Spleen (tissue), 11 donors: ENCODE measurements around the gene CCDC17. TPM values are rescaled to one million over a fixed set of nuclear protein-coding genes. Genes with fewer than 3 reads are reported as not detected.

Experiments
- DNase-seq: peaks from one replicate; pipeline ENCODE4 v3.0.0-alpha.2; 2020
- H3K27ac ChIP-seq, 8 donors: fragments of 200-600 bp; sonication (generic) in 7 of 8; 1 replicate in 4 of 8; 2 replicates in 4 of 8; pipeline versions ENCODE4 v1.5.0 to v1.8.0; 2016 to 2021; ENCODE audit warnings: inconsistent platforms in 4 of 8, mild to moderate bottlenecking in 4 of 8, moderate library complexity in 1 of 8
- H3K27me3 ChIP-seq, 7 donors: fragments of 200-600 bp; sonication (generic) in 6 of 7; replicated peaks in 1 of 7; 1 replicate in 4 of 7; 2 replicates in 3 of 7; pipeline versions ENCODE4 v1.5.0 to v1.8.0; 2016 to 2021; ENCODE audit warnings: inconsistent platforms in 3 of 7, mild to moderate bottlenecking in 1 of 7
- H3K36me3 ChIP-seq, 6 donors: fragments of 200-600 bp; sonication (generic) in 5 of 6; 1 replicate in 4 of 6; 2 replicates in 2 of 6; pipeline versions ENCODE4 v1.5.0 to v1.8.0; 2016 to 2021; ENCODE audit warnings: inconsistent platforms in 2 of 6
- H3K4me1 ChIP-seq, 6 donors: fragments of 200-600 bp; sonication (generic) in 5 of 6; 1 replicate in 3 of 6; 2 replicates in 3 of 6; pipeline versions ENCODE4 v1.5.0 to v1.8.0; 2016 to 2021; ENCODE audit warnings: inconsistent platforms in 3 of 6
- H3K4me3 ChIP-seq, 8 donors: fragments of 200-600 bp; sonication (generic) in 7 of 8; 1 replicate in 4 of 8; 2 replicates in 4 of 8; pipeline versions ENCODE4 v1.5.0 to v1.8.0; 2016 to 2021; ENCODE audit warnings: inconsistent platforms in 4 of 8, mild to moderate bottlenecking in 4 of 8, moderate library complexity in 2 of 8
- H3K9me3 ChIP-seq, 8 donors: fragments of 200-600 bp; sonication (generic) in 7 of 8; 1 replicate in 4 of 8; 2 replicates in 4 of 8; pipeline versions ENCODE4 v1.5.0 to v1.8.0; 2016 to 2021; ENCODE audit warnings: inconsistent platforms in 4 of 8
- CTCF ChIP-seq, 11 experiments: fragments of 200-600 bp in 7 of 11; fragments of 450-650 bp in 4 of 11; sonication (generic) in 4 of 11; IDR thresholded peaks in 8 of 11; conservative IDR thresholded peaks in 3 of 11; 1 replicate in 7 of 11; 2 replicates in 4 of 11; pipeline versions ENCODE4 v1.4.0 to v1.8.0; 2016 to 2021; ENCODE audit warnings: antibody characterized with exemption in 11 of 11, inconsistent platforms in 4 of 11, mild to moderate bottlenecking in 1 of 11
- POLR2A ChIP-seq, 3 donors: fragments of 450-650 bp; IDR thresholded peaks; one replicate each; pipeline ENCODE4 v1.5.1; 2017; ENCODE audit warnings: antibody characterized with exemption in 3 of 3, mild to moderate bottlenecking in 1 of 3
- POLR2AphosphoS5 ChIP-seq, 3 donors: sonication (generic); formaldehyde crosslinking; IDR thresholded peaks; one replicate each; pipeline ENCODE4 v1.5.1; 2017; ENCODE audit warnings: antibody characterized with exemption in 3 of 3
- WGBS, 5 donors: extraction: QIAGEN DNeasy Blood & Tissue Kit in 3 of 5; methylation state at CpG; one replicate each; pipeline versions ENCODE4 v1.1.5 to v1.1.7; 2013 to 2018; 5-methylcytosine and 5-hydroxymethylcytosine counted together
- intact Hi-C: fragments of 100-400 bp; cut with DNase I; formaldehyde crosslinking; loops from one replicate; pipeline ENCODE4 v1.15.0; 2023; ENCODE audit warnings: low total_unique reads
- polyA plus RNA-seq, 3 donors: library from polyadenylated mRNA; stranded (reverse); fragments of 200-250 nt; gene quantifications; one replicate each; pipeline ENCODE4 v1.2.1, GENCODE V29; 2013
- total RNA-seq, 7 donors: library from RNA; depleted of rRNA in 3 of 7; stranded (reverse); fragments of >200 nt in 3 of 7; fragmentation: NEBNext Ultra II Directional in 4 of 7; extraction: Animal tissue kit (Norgen Biotek cat#: 25700) in 4 of 7; gene quantifications; one replicate each; pipeline versions ENCODE4 v1.1.0 to v1.2.1, GENCODE V29; 2016 to 2021
- donor health status: healthy with polysubstance abuse.
- donor health status: DM: no; HTN: no; CAD: no; lungs with moderate emphysema.
- donor health status: DM: no; HTN: no; CAD: no.
- donor health status: Bipolar disorder and iron deficiency.
- donor health status: healthy.
- donor health status: DM: no; HTN: no; CAD: no.
- donor health status: DM: yes; HTN: yes; CAD: no.

The CCDC17 gene
- total and polyA plus RNA-seq, 10 donors, result 0.55 to 7.6 (median 5.0) TPM

- H3K27me3 ChIP-seq, result no peaks in the 10 kb centered on the region
- WGBS, 5 donors, result 81 to 89% (median 86%) methylated on average over 9 of the region's 9 CpGs
- no peaks in the 10 kb centered on the region for H3K9me3 ChIP-seq
- H3K4me3 ChIP-seq, result no peak overlapping the region
- H3K27ac ChIP-seq, result peak overlapping the region in 6 of 8 donors; percentile 10 to 71 (median 36)
- peaks cover 0 to 94% (median 42%) of the 10 kb centered on the region in 6 donors for H3K36me3 ChIP-seq
- H3K4me1 ChIP-seq, result peaks cover 0 to 42% (median 24%) of the 10 kb centered on the region in 6 donors
- no peak for TF ChIP-seq POLR2A (IDR thresholded peaks at IDR 0.05)
- TF ChIP-seq POLR2AphosphoS5 (IDR thresholded peaks at IDR 0.05), result peak in 1 of 3 donors; percentile 13
- no peak for DNase-seq
- intact Hi-C loops, result no loop called here
Measured at GRCh38 chr1:45647248-45648021, 23.6 kb upstream of the CCDC17 start.

GRCh38 chr1:45644661-45645060, 20.8 kb upstream of the CCDC17 start:
- H3K9me3 ChIP-seq, result no peaks in the 10 kb centered on the region
- TF ChIP-seq POLR2AphosphoS5 (IDR thresholded peaks at IDR 0.05) (no peak), CTCF (IDR thresholded peaks at IDR 0.05 in 8 of 11, conservative IDR thresholded peaks at IDR 0.05 in 3 of 11) (no peak), POLR2A (IDR thresholded peaks at IDR 0.05) (no peak)
- 88 to 97% (median 89%) methylated on average over 2 of the region's 2 CpGs for whole genome bisulfite sequencing, 5 donors
- intact Hi-C loops, result no loop called here
- H3K36me3 ChIP-seq, result peaks cover 0 to 94% (median 48%) of the 10 kb centered on the region in 6 donors
- no peaks in the 10 kb centered on the region for H3K27me3 ChIP-seq
- no peak overlapping the region for H3K4me3 ChIP-seq
- peaks cover 0 to 42% (median 24%) of the 10 kb centered on the region in 6 donors for H3K4me1 ChIP-seq
- DNase-seq, result no peak
- H3K27ac ChIP-seq, result no peak overlapping the region

- H3K4me1 ChIP-seq, result peaks cover 0 to 41% (median 24%) of the 10 kb centered on the region in 6 donors
- H3K36me3 ChIP-seq, result peaks cover 0 to 94% (median 48%) of the 10 kb centered on the region in 6 donors
- peak overlapping the region in 2 of 8 donors; percentile 40 to 42 for H3K27ac ChIP-seq
- no peak for TF ChIP-seq POLR2AphosphoS5 (IDR thresholded peaks at IDR 0.05)
- no peak for TF ChIP-seq CTCF (IDR thresholded peaks at IDR 0.05 in 8 of 11, conservative IDR thresholded peaks at IDR 0.05 in 3 of 11)
- TF ChIP-seq POLR2A (IDR thresholded peaks at IDR 0.05), result no peak
- H3K4me3 ChIP-seq, result no peak overlapping the region
- no peak for DNase-seq
- no peaks in the 10 kb centered on the region for H3K27me3 ChIP-seq
- no peaks in the 10 kb centered on the region for H3K9me3 ChIP-seq
- intact Hi-C loops, result no loop called here
Measured at GRCh38 chr1:45643978-45644377, 20.1 kb upstream of the CCDC17 start.

DNA sequence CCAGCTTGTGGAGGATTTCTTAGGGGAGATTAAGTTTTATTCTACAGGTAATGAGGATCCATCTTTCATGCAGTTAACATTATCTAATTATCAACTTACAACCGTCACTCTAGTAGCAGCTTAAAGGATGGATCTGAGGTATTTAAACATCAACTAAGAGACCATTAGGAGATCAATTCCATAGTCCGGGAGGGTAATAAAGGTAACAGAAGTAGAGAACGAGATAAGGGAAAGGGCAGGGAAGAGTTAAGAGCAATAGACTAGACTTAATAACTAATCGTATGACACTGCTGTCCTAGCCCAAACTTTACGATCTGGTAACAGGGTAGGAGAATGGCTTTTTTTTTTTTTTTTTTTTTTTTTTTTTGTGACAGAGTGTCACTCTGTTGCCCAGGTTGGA, 19.5 kb upstream of the CCDC17 start:
- no peaks in the 10 kb centered on the region for H3K9me3 ChIP-seq
- DNase-seq, result no peak
- no peak overlapping the region for H3K27ac ChIP-seq
- peaks cover 0 to 35% (median 24%) of the 10 kb centered on the region in 6 donors for H3K4me1 ChIP-seq
- no peak for TF ChIP-seq POLR2AphosphoS5 (IDR thresholded peaks at IDR 0.05)
- no peak for TF ChIP-seq POLR2A (IDR thresholded peaks at IDR 0.05)
- no peak for TF ChIP-seq CTCF (IDR thresholded peaks at IDR 0.05 in 8 of 11, conservative IDR thresholded peaks at IDR 0.05 in 3 of 11)
- intact Hi-C loops, result no loop called here
- H3K4me3 ChIP-seq, result no peak overlapping the region
- H3K36me3 ChIP-seq, result peaks cover 0 to 94% (median 48%) of the 10 kb centered on the region in 6 donors
- H3K27me3 ChIP-seq, result no peaks in the 10 kb centered on the region
- 72 to 94% (median 87%) methylated on average over 5 of the region's 5 CpGs for WGBS, 5 donors
